GM20000 (cell line): Measurements from ENCODE around the gene CNTD1.

Experiments
- DNase-seq: peaks from one replicate; pipeline ENCODE4 v3.0.0; 2012; ENCODE audit warnings: low spot score
- CTCF ChIP-seq: IDR thresholded peaks from 2 replicates; pipeline ENCODE4 v1.5.1; 2012; ENCODE audit warnings: mild to moderate bottlenecking, control low read depth; ENCODE audit errors: extremely low read depth, missing control alignments

The CNTD1 gene

GRCh38 chr17:42774066-42774745, 24.5 kb upstream of the CNTD1 start:
- TF ChIP-seq CTCF, result no peak
- no peak for DNase-seq

- peak; percentile 49 for DNase-seq
These were observed 23.0 kb upstream of the CNTD1 start for GRCh38 chr17:42775534-42776098.

GRCh38 chr17:42778570-42778969, 20.1 kb upstream of the CNTD1 start:
- DNase-seq, result no peak

More at GRCh38 chr17:42775534-42776098, 23.0 kb upstream of the CNTD1 start:
- TF ChIP-seq CTCF, result no peak

GRCh38 chr17:42779304-42779935, 19.2 kb upstream of the CNTD1 start:
- no peak for DNase-seq
- TF ChIP-seq CTCF, result no peak

More at GRCh38 chr17:42778570-42778969, 20.1 kb upstream of the CNTD1 start:
- no peak for TF ChIP-seq CTCF

GRCh38 chr17:42779936-42780850, 18.5 kb upstream of the CNTD1 start, which contains the start of gene WNK4:
WNK4 (plus strand) TSS chr17:42780610; CDS start chr17:42780699, 89 bp downstream.
- peak; percentile 33 for DNase-seq
- TF ChIP-seq CTCF, result no peak

- no peak for TF ChIP-seq CTCF
- peak; percentile 36 for DNase-seq
These were observed 17.6 kb upstream of the CNTD1 start for GRCh38 chr17:42780851-42781638.
